UCSD-AML1 (cell line): ENCODE results near the gene ASB15.
"Not testable (repeated sequence)": the region's sequence is repeated elsewhere in the genome, so short reads cannot be mapped to it uniquely, and the experiment has no call there.

Experiments
- DNase-seq: peaks from one replicate; lab custom pipeline; 2025; ENCODE audit not compliant: unreplicated experiment; lab: John Stamatoyannopoulos, UW

The ASB15 gene

GRCh38 chr7:123634011-123634573, 32.5 kb downstream of the ASB15 start:
- not testable (repeated sequence) for DNase-seq

- DNase-seq: no peak
Observed at GRCh38 chr7:123635551-123636359, 34.1 kb downstream of the ASB15 start.

GRCh38 chr7:123637203-123637602, 35.6 kb downstream of the ASB15 start:
- DNase-seq: no peak

- no peak for DNase-seq
Observed at GRCh38 chr7:123637878-123638277, 36.3 kb downstream of the ASB15 start.

- no peak for DNase-seq
Observed at GRCh38 chr7:123639631-123640030, 38.0 kb downstream of the ASB15 start.

GRCh38 chr7:123640583-123640982, 39.0 kb downstream of the ASB15 start:
- no peak for DNase-seq

- no peak for DNase-seq
Observed at GRCh38 chr7:123641901-123642300, 40.3 kb downstream of the ASB15 start.

GRCh38 chr7:123643495-123644441, 42.1 kb downstream of the ASB15 start:
- DNase-seq: no peak

GRCh38 chr7:123645516-123645915, 43.9 kb downstream of the ASB15 start:
- no peak for DNase-seq

GRCh38 chr7:123647106-123647730, 45.6 kb downstream of the ASB15 start:
- DNase-seq: no peak

GRCh38 chr7:123649964-123650363, 48.3 kb downstream of the ASB15 start:
- no peak for DNase-seq

- no peak for DNase-seq
Observed at GRCh38 chr7:123650595-123650994, 49.0 kb downstream of the ASB15 start.

GRCh38 chr7:123652406-123652805, 50.8 kb downstream of the ASB15 start:
- no peak for DNase-seq

- no peak for DNase-seq
Observed at GRCh38 chr7:123653162-123653561, 51.5 kb downstream of the ASB15 start.

- no peak for DNase-seq
Observed at GRCh38 chr7:123655614-123656013, 54.0 kb downstream of the ASB15 start, which contains the start of gene LMOD2. Gene LMOD2 (plus strand): TSS chr7:123655866. CDS start chr7:123655964, 98 bp downstream.

- no peak for DNase-seq
Observed at GRCh38 chr7:123656544-123657303, 55.1 kb downstream of the ASB15 start.

GRCh38 chr7:123657304-123657685, 55.7 kb downstream of the ASB15 start:
- DNase-seq: no peak

- no peak for DNase-seq
Observed at GRCh38 chr7:123658023-123658422, 56.4 kb downstream of the ASB15 start.

- DNase-seq: no peak
Observed at GRCh38 chr7:123660514-123661354, 59.1 kb downstream of the ASB15 start.
